Activated CD4-positive, alpha-beta T cell treated with anti-CD3 and anti-CD28 coated beads, Interleukin-2, amount 10 ng/mL, durations not matched to agents 7 days and 5 days (primary cell): Measurements from ENCODE around the gene ORMDL3. TPM values are rescaled to one million over a fixed set of nuclear protein-coding genes. Genes with fewer than 3 reads are reported as not detected.

Source experiments
- CTCF ChIA-PET: fragments of 350-600 bp; sonication (Branson Sonifier 250); formaldehyde crosslinking; loops from one replicate; lab custom pipeline; 2021; ENCODE audit warnings: antibody characterized with exemption; lab: Charles Lee
- POLR2A ChIA-PET: fragments of 350-600 bp; sonication (Branson Sonifier 250); formaldehyde crosslinking; loops from one replicate; lab custom pipeline; 2021; ENCODE audit warnings: antibody characterized with exemption; lab: Charles Lee
- DNase-seq: peaks from one replicate; pipeline ENCODE4 v3.0.0-alpha.2; 2020
- H3K27ac Mint-ChIP-seq: one replicate; pipeline ENCODE4 v1.8.0; 2021; ENCODE audit warnings: mild to moderate bottlenecking, moderate library complexity, mixed read lengths
- H3K27me3 Mint-ChIP-seq: one replicate; pipeline ENCODE4 v1.8.0; 2021; ENCODE audit warnings: mixed read lengths
- H3K36me3 Mint-ChIP-seq: one replicate; pipeline ENCODE4 v1.8.0; 2021; ENCODE audit warnings: low read depth, mixed read lengths
- H3K4me1 Mint-ChIP-seq: one replicate; pipeline ENCODE4 v1.8.0; 2021; ENCODE audit warnings: mixed read lengths
- H3K4me3 Mint-ChIP-seq: one replicate; pipeline ENCODE4 v1.8.0; 2021; ENCODE audit warnings: mild to moderate bottlenecking, moderate library complexity, mixed read lengths
- H3K9me3 Mint-ChIP-seq: one replicate; pipeline ENCODE4 v1.8.0; 2021; ENCODE audit warnings: mixed read lengths
- total RNA-seq, 2 experiments: library from RNA; stranded (reverse); gene quantifications; one replicate each; pipeline ENCODE4 v1.2.3, GENCODE V29; 2021

The ORMDL3 gene
- total RNA-seq, result 100 to 1,000 TPM; 152 TPM

GRCh38 chr17:39927101-39927928 lies at the start of gene ORMDL3, which contains the start of gene LRRC3C:
ORMDL3 (minus strand) TSS chr17:39927601; CDS start chr17:39924203, 3,398 bp downstream.
LRRC3C (plus strand) TSS chr17:39927732; CDS start chr17:39941524, 13,792 bp downstream.
- Mint-ChIP-seq H3K9me3 (no peaks in the 10 kb centered on the region), H3K4me3 (peak within 1 kb of the TSS; percentile 84), H3K27ac (peak within 1 kb of the TSS; percentile 97), H3K36me3 (peaks cover 30% of the 10 kb centered on the region), H3K4me1 (peaks cover 54% of the 10 kb centered on the region), H3K27me3 (no peaks in the 10 kb centered on the region)
- ChIA-PET POLR2A (interaction anchor here (0.6 kb wide), 2 partner anchors 173 to 380 kb away, joined by 4 to 7 read pairs; no protein-coding TSS in a partner anchor), CTCF (interaction anchor here (1.2 to 1.8 kb wide), 3 partner anchors 11 to 29 kb away, joined by 3 to 5 read pairs (median 4); no protein-coding TSS in a partner anchor)
- peak; percentile 92 for DNase-seq

- ChIA-PET CTCF (interaction anchor here (0.6 to 0.9 kb wide), 3 partner anchors 127 to 223 kb away, joined by 3 read pairs; no protein-coding TSS in a partner anchor), POLR2A (no interaction called here)
- H3K27ac Mint-ChIP-seq, result no peak overlapping the region
- H3K4me1 Mint-ChIP-seq, result peaks cover 13% of the 10 kb centered on the region
- H3K4me3 Mint-ChIP-seq, result no peak overlapping the region
- peaks cover 26% of the 10 kb centered on the region for H3K27me3 Mint-ChIP-seq
- DNase-seq, result no peak
- no peaks in the 10 kb centered on the region for H3K9me3 Mint-ChIP-seq
- H3K36me3 Mint-ChIP-seq, result no peaks in the 10 kb centered on the region
These were observed 48.4 kb upstream of the ORMDL3 start for GRCh38 chr17:39975801-39976200.

GRCh38 chr17:39974433-39974832 lies 47.0 kb upstream of the ORMDL3 start:
- H3K27ac Mint-ChIP-seq, result no peak overlapping the region
- no peaks in the 10 kb centered on the region for H3K9me3 Mint-ChIP-seq
- DNase-seq, result no peak
- H3K4me3 Mint-ChIP-seq, result no peak overlapping the region
- H3K4me1 Mint-ChIP-seq, result peaks cover 4% of the 10 kb centered on the region
- ChIA-PET POLR2A (no interaction called here), CTCF (interaction anchor here (0.6 kb wide), 1 partner anchor 98 kb away, joined by 3 read pairs; no protein-coding TSS in a partner anchor)
- no peaks in the 10 kb centered on the region for H3K36me3 Mint-ChIP-seq
- peaks cover 35% of the 10 kb centered on the region for H3K27me3 Mint-ChIP-seq

- no peak overlapping the region for H3K4me3 Mint-ChIP-seq
- H3K4me1 Mint-ChIP-seq, result no peaks in the 10 kb centered on the region
- DNase-seq, result no peak
- H3K27me3 Mint-ChIP-seq, result peaks cover 36% of the 10 kb centered on the region
- H3K36me3 Mint-ChIP-seq, result no peaks in the 10 kb centered on the region
- CTCF ChIA-PET, result interaction anchor here (0.7 to 1.6 kb wide), 2 partner anchors 15 to 305 kb away, joined by 3 to 4 read pairs; partner anchors contain the start of gene PNMT
- no peaks in the 10 kb centered on the region for H3K9me3 Mint-ChIP-seq
- H3K27ac Mint-ChIP-seq, result no peak overlapping the region
- POLR2A ChIA-PET, result no interaction called here
These were observed 46.1 kb upstream of the ORMDL3 start for GRCh38 chr17:39973496-39973895.

- Mint-ChIP-seq H3K9me3 (no peaks in the 10 kb centered on the region), H3K27ac (no peak overlapping the region), H3K36me3 (no peaks in the 10 kb centered on the region), H3K27me3 (peaks cover 34% of the 10 kb centered on the region), H3K4me1 (no peaks in the 10 kb centered on the region), H3K4me3 (no peak overlapping the region)
- ChIA-PET POLR2A (no interaction called here), CTCF (interaction anchor here (1.1 to 1.6 kb wide), 2 partner anchors 14 to 350 kb away, joined by 3 to 4 read pairs; no protein-coding TSS in a partner anchor)
- no peak for DNase-seq
These were observed 44.9 kb upstream of the ORMDL3 start for GRCh38 chr17:39972271-39972670.

- no peak overlapping the region for H3K4me3 Mint-ChIP-seq
- CTCF ChIA-PET, result interaction anchor here (1.4 to 4.2 kb wide), 2 partner anchors 9 to 12 kb away, joined by 4 to 28 read pairs; partner anchors contain the start of gene PSMD3
- H3K9me3 Mint-ChIP-seq, result no peaks in the 10 kb centered on the region
- no peak overlapping the region for H3K27ac Mint-ChIP-seq
- POLR2A ChIA-PET, result no interaction called here
- DNase-seq, result no peak
- H3K27me3 Mint-ChIP-seq, result peaks cover 34% of the 10 kb centered on the region
- no peaks in the 10 kb centered on the region for H3K36me3 Mint-ChIP-seq
- no peaks in the 10 kb centered on the region for H3K4me1 Mint-ChIP-seq
These were observed 43.7 kb upstream of the ORMDL3 start for GRCh38 chr17:39971076-39971603.

GRCh38 chr17:39970157-39970692 lies 42.8 kb upstream of the ORMDL3 start:
- Mint-ChIP-seq H3K4me1 (no peaks in the 10 kb centered on the region), H3K27ac (no peak overlapping the region), H3K36me3 (no peaks in the 10 kb centered on the region), H3K4me3 (no peak overlapping the region), H3K27me3 (peaks cover 29% of the 10 kb centered on the region), H3K9me3 (no peaks in the 10 kb centered on the region)
- POLR2A ChIA-PET, result no interaction called here
- no peak for DNase-seq
- CTCF ChIA-PET, result interaction anchor here (1.4 to 4.2 kb wide), 2 partner anchors 10 to 11 kb away, joined by 4 to 28 read pairs; partner anchors contain the start of gene PSMD3

- Mint-ChIP-seq H3K36me3 (no peaks in the 10 kb centered on the region), H3K27me3 (peaks cover 29% of the 10 kb centered on the region), H3K4me3 (no peak overlapping the region), H3K9me3 (no peaks in the 10 kb centered on the region), H3K27ac (no peak overlapping the region), H3K4me1 (no peaks in the 10 kb centered on the region)
- no peak for DNase-seq
- CTCF ChIA-PET, result interaction anchor here (4.2 kb wide), 1 partner anchor 11 kb away, joined by 28 read pairs; the partner anchor contains the start of gene PSMD3
- POLR2A ChIA-PET, result no interaction called here
These were observed 42.0 kb upstream of the ORMDL3 start for GRCh38 chr17:39969375-39969774.

- no peak for DNase-seq
- ChIA-PET CTCF (interaction anchor here (4.2 kb wide), 1 partner anchor 12 kb away, joined by 28 read pairs; the partner anchor contains the start of gene PSMD3), POLR2A (interaction anchor here (0.6 kb wide), 1 partner anchor 36 kb away, joined by 3 read pairs; no protein-coding TSS in a partner anchor)
- peaks cover 31% of the 10 kb centered on the region for H3K27me3 Mint-ChIP-seq
- peaks cover 4% of the 10 kb centered on the region for H3K4me1 Mint-ChIP-seq
- H3K36me3 Mint-ChIP-seq, result no peaks in the 10 kb centered on the region
- H3K27ac Mint-ChIP-seq, result no peak overlapping the region
- H3K4me3 Mint-ChIP-seq, result no peak overlapping the region
- no peaks in the 10 kb centered on the region for H3K9me3 Mint-ChIP-seq
These were observed 41.4 kb upstream of the ORMDL3 start for GRCh38 chr17:39968761-39969160.

- Mint-ChIP-seq H3K9me3 (no peaks in the 10 kb centered on the region), H3K36me3 (no peaks in the 10 kb centered on the region), H3K4me3 (no peak overlapping the region), H3K4me1 (peaks cover 18% of the 10 kb centered on the region), H3K27ac (no peak overlapping the region), H3K27me3 (peaks cover 26% of the 10 kb centered on the region)
- CTCF ChIA-PET, result interaction anchor here (1.2 to 6.4 kb wide), 3 partner anchors 12 to 345 kb away, joined by 3 to 27 read pairs (median 4); partner anchors contain the start of gene PSMD3
- DNase-seq, result no peak
- POLR2A ChIA-PET, result no interaction called here
These were observed 39.4 kb upstream of the ORMDL3 start for GRCh38 chr17:39966771-39967170.

- ChIA-PET CTCF (interaction anchor here (0.5 to 6.4 kb wide), 8 partner anchors 10 to 846 kb away, joined by 3 to 27 read pairs (median 3); partner anchors contain the start of gene PSMD3), POLR2A (no interaction called here)
- no peaks in the 10 kb centered on the region for H3K36me3 Mint-ChIP-seq
- no peaks in the 10 kb centered on the region for H3K9me3 Mint-ChIP-seq
- peaks cover 11% of the 10 kb centered on the region for H3K27me3 Mint-ChIP-seq
- no peak for DNase-seq
- H3K4me1 Mint-ChIP-seq, result peaks cover 18% of the 10 kb centered on the region
- no peak overlapping the region for H3K4me3 Mint-ChIP-seq
- H3K27ac Mint-ChIP-seq, result no peak overlapping the region
These were observed 37.8 kb upstream of the ORMDL3 start for GRCh38 chr17:39965017-39965699.

GRCh38 chr17:39963829-39964228 lies 36.4 kb upstream of the ORMDL3 start:
- peak overlapping the region; percentile 27 for H3K27ac Mint-ChIP-seq
- no peaks in the 10 kb centered on the region for H3K36me3 Mint-ChIP-seq
- ChIA-PET CTCF (interaction anchor here (0.7 to 6.4 kb wide), 2 partner anchors 17 to 86 kb away, joined by 5 to 27 read pairs; partner anchors contain the start of gene PSMD3), POLR2A (no interaction called here)
- DNase-seq, result peak; percentile 23
- H3K27me3 Mint-ChIP-seq, result peaks cover 6% of the 10 kb centered on the region
- no peaks in the 10 kb centered on the region for H3K9me3 Mint-ChIP-seq
- H3K4me3 Mint-ChIP-seq, result no peak overlapping the region
- peaks cover 23% of the 10 kb centered on the region for H3K4me1 Mint-ChIP-seq
